ENCODE data around the gene RNF141.

The RNF141 gene

DNA sequence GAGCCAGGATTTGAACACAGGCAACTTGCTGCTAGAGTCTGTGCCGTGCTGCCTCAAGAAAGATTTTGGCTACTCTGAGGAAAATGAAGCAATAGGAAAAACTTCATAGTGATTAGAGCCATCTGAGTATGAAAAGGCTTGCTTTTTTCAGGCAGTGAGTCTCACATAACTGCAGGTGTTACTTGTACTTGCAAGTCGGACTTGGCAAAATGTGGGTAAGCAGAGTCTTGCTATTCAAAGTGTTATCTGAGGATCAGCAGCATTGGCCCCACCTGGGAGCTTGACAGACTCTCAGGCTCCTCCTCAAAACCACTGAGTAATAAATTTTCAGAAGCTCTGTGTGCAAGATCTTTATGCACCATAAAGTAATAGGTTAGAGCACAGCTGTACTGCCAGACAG lies 18.1 kb downstream of the RNF141 start:
- peak; percentile 20 for DNase-seq (ENCODE audit: low spot score)

DNA sequence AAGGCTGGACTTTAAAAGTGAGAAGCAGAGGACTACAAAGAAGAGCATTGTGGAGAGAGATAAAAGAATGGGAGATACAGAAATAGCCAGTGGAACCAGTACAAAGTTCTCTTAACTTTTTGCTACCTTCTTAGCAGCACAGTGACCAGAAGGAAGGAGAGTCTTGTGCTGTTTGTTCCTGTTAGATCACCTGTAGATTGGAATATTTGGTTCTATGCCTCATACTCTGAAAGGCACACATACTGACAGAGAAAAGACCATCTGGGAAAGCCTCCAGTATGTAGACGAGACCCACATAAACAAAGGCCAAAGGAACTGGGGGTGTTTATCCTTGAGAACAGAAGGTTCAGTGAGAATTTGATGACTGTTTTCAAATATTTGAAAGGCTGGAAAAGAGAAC lies 18.7 kb downstream of the RNF141 start:
- DNase-seq (ENCODE audit: low spot score), result no peak

DNA sequence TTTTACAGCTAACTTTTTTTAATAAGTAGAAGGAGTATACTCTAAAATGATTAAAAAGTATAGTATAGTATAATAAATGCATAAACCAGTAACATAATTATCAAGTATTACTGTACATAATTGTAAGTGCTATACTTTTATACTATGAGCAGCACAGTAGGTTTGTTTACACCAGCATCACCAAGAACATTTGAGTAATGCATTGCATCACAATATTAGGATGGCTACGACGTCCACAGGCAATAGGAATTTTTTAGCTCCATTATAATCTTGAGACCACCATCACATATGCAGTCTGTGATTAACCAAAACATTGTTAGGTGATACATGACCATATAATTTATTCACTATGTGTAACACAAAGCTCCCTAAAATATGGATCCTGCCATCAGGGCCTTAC lies 20.4 kb downstream of the RNF141 start:
- DNase-seq (ENCODE audit: low spot score), result no peak

DNA sequence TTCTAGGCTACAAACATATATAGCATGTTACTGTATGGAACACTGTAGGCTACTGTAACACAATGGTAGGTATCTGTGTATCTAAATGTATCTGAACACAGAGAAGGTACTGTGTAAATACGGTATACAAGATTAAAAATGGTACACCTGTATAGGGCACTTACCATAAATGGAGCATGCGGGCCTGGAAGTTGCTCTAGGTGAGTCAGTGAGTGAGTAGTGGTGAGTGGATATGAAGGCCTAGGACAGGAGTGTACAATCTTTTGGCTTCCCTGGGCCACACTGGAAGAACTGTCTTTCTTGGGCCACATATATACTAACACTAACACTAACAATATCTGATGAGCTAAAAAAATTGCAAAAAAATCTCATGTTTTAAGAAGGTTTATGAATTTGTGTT lies 21.4 kb downstream of the RNF141 start:
- no peak for DNase-seq (ENCODE audit: low spot score)

DNA sequence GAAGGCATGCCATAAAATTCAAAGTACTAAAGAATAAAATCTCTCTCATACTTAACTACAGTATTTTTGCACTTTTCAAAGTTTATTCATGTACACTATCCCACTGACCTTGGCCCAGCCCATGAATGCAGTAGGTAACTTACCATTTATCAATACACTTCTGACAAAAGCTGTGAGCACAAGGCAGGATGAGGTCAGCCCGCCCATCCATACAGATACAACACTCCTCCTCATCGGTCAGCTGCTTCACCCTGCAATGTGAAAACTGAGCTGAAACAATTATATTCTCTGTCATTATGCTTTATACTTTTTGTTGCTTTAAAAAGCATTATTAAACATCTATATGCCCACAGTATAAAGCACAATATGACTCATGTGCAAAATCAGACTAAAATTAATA lies 22.1 kb downstream of the RNF141 start:
- DNase-seq (ENCODE audit: low spot score), result no peak

DNA sequence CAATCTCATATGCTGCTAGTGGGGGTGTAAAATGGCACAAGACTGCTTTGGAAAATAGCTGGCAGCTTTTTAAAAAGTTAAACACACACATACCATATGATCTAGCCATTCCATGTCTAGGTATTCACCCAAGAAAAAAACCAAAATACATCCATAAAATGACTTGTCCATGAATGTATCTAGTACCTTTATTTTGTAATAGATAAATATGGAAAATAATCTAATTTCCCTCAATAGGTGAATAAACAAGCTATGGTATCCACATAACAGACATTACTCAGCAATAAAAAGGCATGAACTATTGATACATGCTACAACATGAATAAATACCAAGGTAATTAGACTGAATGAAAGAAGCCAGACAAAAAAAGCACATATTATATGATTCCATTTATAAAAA lies 22.9 kb downstream of the RNF141 start:
- no peak for DNase-seq (ENCODE audit: low spot score)

DNA sequence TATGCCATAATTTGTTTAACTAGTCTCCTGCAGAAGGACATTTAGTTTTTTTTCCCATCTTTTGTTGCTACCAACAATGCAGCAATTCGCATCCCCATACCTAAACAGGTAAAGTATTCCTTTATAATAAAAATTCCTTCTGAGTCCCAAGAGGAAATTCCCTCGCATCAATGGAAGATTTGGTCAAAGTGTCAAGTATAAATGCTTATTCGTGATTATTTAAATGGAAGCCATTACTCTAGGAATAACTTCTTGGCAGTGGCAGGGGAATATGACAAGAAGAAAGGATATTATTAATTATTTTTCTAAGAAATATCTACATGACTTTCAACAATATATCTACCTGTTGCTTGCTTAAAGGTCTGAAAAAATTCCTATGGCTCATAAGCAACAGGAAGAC lies 25.6 kb downstream of the RNF141 start:
- DNase-seq (ENCODE audit: low spot score), result no peak

DNA sequence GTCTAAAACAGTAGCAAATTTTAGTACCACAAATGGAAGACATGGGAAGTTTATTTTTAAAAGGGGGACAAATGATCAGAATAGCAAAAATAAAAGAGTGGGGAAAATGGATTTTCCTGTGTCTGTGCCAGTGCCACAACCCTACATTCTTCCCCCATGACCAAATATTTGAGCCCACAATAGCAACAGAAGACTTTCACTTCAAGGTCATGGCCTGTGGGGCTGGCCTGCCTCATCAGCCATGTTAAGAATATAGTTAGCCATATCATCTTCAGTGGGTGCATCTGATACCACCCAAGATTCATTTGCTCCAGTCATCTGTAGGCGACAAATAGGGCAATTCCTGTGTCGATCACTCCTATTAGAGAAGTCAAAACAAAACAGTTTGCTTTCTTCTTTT lies 26.3 kb downstream of the RNF141 start:
- no peak for DNase-seq (ENCODE audit: low spot score)

DNA sequence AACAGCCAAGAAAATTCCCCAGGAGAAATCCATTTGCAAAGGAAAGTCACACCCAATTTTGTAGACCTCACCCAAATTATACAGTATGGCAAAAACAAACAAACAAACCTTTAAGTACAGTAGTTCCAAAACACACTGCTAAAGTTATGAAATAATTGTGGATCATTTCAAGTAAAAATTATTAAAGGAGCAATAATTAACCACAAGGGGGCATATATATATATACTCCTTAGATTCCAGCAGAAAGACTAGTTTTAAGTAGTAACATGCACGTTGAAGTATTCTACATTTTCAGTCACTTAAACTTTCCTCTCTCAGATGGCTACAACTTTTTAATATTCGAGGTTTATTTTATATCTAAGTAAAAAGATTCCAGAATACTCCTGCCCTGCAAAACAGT lies 26.8 kb downstream of the RNF141 start:
- DNase-seq (ENCODE audit: low spot score), result peak; percentile 22

DNA sequence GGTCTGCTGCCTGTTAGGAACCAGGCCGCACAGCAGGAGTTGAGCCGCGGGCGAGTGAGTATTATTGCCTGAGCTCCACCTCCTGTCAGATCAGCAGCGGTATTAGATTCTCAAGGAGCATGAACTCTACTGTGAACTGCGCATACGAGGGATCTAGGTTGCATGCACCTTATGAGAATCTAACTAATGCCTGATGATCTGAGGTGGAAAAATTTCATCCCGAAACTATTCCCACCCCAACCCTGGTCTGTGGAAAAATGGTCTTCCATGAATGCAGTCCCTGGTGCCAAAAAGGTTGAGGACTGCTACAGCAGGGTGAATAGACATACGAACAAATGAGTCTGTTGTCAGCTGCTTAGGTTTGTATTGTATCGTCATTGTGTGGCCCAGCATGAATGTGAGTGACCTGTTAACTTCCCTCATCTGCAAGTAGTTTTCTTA lies 29.8 kb downstream of the RNF141 start:
- no peak for DNase-seq (ENCODE audit: low spot score)

DNA sequence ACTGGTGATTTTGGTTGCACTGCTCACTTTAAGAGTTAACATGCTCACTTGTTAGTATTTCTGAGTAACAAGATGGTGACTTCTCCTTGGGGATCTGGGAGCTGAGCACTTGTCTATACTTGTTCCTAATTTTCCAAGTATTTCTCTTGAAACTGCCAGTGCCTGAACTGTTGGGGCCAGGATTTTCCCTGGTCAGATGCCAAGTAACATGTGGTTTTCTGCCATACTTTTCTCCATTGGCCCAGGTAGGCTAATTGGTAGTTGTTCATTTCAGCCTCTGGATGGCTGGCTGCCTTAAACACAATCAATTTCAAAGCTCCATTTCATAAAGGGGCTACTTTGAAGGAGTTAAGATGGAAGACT lies 35.0 kb downstream of the RNF141 start:
- DNase-seq (ENCODE audit: low spot score), result no peak

DNA sequence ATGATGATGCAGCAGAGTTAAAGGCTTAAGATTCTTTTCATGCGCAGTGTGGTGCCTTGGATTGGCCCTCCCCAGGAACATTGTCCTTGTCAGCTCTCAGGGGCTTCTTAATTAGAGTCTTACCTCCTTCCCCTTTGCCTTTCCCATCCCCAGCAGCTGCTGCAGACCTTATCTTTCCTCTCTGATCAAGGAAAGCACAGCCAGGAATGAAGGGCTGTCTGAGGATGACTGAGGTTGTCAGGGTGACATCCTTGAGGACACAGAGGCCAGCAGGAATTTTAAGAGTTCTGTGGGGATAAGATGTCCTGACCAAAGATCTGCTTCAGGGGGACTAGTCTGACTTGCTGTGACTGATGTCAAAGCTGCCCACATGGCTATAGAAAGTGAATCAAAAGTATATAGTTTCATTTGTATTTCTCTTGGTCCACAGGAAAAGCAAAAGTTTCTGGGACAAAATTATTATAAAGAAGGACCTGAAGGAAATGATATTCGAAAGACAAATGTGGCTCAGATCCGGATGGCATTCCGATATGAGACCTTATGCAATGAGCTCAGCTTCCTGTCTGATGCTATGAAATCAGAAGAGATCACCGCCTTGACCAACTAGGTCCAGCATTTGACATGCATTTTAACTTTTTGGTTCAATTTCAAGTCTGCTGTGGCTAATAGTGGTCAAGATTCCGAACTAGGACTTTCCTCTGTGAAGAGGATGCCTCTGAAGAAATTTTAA lies 35.5 kb downstream of the RNF141 start:
- no peak for DNase-seq (ENCODE audit: low spot score)

DNA sequence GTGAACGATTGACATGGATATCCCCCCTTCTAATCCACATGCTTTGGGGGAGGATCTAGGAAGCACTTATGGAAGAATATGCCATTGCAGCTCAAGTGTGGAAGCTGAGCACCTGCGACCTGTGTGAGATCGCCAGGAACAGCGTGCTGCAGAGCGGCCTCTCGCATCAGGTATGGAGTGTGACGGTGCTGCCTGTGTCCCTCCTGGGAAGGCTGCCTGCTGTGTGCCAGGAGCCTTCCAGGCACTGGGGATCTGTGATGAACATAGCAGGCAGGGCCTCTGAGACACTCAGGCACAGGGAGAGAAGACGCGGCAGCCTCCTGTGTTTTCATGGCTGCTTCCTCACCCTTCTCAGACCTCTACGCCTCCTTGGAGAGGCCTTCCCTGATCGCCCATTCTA lies 36.5 kb downstream of the RNF141 start:
- no peak for DNase-seq (ENCODE audit: low spot score)

DNA sequence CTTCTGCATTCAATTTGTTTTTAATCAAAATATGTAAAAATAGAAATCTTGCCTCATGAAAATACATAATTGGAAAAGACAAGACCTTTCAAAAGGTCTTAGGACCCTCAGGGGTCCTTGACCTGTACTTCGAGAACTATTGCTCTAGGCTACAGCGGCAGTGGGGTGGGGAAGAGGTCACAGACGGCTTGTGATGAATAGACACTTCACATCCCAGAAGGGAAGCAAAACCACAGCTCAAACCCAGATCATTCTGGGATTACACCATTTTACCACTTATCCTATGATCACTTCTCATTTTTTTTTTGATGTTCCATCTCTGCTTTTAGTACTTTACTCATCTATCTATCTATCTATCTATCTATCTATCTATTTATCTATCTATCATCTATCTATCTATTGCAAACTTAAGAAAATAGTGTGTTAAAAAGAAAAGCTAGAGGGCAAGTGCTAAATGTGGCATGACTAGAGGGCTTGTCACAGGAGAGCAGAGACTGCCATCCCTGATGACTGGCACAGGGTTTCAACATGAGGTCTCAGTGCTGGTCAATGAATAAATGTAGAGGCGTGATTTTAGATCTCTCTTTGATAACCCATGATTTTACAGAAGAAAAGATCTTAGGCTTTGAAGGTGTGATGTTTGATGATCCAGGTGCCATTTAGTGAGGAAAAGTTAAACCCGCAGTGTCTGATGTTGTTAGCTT lies 37.1 kb downstream of the RNF141 start:
- DNase-seq (ENCODE audit: low spot score), result no peak

DNA sequence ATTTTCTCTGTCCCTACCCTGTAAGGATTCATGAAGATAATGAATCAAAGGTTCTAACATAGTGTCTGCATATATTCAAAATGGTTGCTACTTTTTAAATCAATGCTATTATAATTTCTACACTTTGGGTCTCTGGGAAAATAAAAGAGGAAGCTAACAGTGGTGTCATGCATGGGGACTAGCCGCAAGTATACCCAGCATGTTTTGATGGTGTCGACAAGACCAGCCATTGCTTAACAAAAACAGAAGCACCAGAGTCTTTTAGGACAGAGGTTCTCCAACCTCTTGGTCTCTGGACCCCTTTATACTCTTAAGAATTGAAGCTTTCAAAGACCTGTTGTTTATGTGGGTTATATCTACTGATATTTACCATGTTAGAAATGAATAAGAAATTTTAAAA lies 37.8 kb downstream of the RNF141 start:
- DNase-seq (ENCODE audit: low spot score), result no peak

DNA sequence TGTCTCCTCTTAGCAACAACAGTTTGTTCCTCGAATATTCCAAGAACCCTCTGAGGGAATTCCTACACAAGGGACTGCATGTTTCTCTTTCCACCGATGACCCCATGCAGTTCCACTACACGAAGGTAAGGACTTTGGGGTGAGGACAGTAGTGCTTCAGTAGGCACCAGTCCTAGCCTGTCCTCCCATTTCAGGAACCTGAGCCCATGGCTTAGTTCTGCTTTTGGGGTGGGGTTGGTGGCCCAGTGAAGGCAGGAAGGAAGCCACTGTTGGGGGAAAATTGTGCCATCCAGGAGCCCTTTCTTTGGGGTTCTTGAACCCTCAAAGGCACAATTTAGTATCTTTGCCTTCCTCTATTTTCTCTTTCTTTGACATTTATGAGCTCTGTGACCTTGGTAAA lies 38.2 kb downstream of the RNF141 start:
- DNase-seq (ENCODE audit: low spot score), result no peak

DNA sequence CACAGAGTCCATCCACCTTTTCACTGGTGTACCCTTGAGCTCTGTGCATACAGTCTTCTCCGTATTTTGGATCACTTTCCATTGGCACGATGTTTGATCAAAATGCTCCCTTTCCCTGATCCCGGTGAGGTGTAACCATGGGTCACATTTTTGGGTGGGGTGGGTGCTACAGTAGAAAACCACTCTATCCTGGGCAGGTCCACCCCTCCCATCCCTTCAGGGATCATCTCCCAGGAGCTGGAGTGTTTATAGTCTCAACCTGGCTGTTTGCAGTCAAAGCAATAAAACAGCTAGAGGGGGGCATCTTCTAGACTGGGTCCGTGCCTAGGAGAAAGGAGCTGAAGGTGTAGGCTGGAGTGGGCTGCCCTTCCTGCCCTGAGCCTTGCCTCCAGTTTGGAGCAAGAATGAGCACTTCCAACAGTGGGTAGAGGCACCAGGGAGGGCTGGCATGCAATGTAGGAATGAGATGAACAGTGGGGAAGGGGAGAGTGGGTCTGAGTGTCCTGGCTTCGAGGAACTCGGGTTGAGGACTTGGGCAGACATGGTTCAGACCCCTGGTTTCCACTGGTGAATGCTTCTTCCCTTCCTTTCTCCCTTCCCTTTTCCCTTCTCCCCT lies 38.8 kb downstream of the RNF141 start:
- no peak for DNase-seq (ENCODE audit: low spot score)

DNA sequence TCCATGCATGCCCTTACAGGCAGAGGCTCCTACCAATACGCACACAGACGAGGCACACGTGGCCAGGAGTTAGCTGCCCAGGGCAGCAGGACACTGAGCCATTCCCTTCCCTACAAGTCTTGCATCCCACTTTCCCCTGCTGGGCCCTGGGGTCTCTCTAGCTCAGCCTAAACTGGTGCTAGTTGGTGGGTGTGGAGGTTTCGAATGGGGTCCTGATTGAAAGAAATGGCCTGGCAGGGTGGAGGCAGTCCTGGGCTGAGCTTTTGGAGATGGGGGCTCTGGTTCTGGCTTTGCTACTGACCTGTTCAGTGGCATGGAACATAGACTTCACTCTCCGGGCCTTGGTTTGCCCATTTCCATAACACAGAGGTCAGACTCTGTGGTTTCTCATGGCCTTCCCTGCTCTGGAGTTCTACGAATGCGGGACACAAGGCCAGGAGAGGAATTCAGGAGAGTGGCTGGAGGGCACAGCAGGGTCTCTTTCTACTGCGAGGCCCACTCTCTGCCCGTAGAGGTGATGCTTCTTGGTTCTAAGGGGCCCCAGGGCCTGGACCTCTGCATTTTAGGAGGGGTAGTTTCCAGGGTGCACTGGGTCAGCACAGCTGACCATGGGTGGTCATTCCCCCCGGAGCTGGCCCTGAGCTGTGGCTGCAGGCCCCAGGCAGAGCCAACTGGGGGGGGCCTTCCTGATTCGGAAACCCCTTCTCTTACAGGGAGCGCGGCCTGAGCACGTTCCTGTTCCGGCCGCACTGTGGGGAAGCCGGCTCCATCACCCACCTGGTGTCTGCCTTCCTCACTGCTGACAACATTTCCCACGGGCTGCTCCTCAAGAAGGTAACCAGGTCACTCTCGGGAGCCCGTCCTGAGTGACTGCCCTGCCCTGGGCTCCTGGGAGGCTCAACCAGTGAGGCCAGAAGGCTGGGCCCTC lies 40.0 kb downstream of the RNF141 start:
- DNase-seq (ENCODE audit: low spot score), result no peak

DNA sequence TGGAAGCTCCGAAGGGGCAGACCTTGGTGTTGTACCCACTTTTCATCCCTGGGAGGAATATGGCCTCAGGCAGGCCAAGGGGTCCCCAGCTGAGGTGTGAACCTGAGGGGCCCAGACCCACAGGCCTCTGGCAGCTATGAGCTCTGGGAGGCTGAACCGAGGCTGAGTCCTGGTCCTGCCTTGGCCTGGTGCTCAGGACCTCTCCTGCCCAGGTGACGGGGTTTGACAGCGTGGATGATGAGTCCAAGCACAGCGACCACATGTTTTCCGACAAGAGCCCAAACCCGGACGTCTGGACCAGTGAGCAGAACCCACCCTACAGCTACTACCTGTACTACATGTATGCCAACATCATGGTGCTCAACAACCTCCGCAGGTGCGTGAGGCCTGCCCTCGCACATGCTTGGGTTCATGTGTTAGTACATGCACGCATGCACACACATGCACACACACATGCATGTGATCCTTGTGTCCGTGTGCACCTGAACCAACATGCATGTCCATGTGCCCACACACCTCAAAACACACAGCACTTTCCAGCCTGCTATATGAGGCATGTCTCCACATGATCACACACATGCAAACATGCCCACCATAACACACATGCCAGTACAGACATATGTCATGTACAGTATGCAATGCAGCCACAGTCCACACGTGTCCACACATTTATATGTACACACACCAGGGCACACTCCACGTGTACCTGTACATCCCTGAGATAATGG lies 40.9 kb downstream of the RNF141 start:
- no peak for DNase-seq (ENCODE audit: low spot score)

DNA sequence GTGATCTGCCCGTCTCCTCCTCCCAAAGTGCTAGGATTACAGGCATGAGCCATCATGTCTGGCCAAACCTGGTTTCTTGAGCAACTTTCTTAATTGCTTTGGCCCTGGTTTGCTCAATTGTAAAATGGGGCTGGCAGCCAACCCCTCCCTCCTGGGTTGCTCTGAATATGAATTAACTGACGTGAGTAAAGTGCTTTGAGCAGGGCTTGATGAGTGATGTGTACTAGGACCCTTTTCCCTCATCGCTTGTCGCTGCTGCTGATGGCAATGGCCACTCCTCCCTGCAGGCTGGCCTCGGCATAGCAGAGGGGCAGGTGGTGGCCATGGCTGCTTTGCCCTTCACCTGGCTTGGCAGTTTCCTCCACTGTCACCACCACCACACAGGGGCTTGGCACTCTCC lies 41.5 kb downstream of the RNF141 start:
- no peak for DNase-seq (ENCODE audit: low spot score)

DNA sequence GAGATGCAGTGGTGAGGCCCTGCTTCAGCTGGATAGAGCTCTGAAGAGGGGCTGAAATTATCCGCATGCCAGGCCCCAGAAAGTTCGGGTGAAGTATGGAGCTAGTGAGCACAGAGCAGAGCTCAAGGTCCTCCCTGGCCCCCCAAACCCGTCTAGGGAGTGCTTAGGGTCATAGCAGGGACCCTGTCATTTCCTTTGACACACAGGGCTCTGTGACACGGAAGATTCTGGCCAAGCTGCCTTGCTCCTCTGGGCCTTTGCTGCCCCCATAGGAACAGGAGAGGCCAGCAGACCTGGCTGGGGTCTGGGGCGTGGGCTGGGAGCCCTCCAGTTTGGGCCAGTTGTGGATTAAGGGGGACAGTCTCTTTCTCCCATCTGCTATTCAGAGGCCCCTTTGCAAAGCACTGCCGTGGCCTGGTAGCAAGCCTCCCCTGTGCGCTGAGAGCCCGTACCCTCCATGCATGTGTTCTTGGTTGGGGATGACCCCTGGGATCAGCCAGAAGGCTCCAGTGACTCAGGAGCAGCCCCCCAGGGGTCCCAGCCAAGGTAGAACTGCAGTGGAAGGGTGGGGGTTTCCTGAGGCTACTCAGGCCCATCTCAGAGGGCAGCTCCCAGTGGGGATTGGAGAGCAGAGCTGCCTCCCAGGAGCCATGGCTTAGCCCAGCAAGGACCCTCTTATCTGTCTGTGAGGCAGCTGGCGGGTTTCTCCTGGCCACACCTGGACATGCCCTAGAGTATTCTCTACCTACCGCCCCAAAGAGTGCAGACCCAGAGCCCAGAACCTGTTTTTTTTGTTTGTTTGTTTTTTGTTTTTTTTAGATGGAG lies 42.3 kb downstream of the RNF141 start:
- DNase-seq (ENCODE audit: low spot score), result no peak
